DMS79 treated with DMSO at 0.1 percent for 48 hours (cell line): ENCODE results near the gene SMIM20.

ENCODE experiments used
- DNase-seq: peaks from one replicate; lab custom pipeline; 2025; lab: John Stamatoyannopoulos, UW

Gene SMIM20

DNA sequence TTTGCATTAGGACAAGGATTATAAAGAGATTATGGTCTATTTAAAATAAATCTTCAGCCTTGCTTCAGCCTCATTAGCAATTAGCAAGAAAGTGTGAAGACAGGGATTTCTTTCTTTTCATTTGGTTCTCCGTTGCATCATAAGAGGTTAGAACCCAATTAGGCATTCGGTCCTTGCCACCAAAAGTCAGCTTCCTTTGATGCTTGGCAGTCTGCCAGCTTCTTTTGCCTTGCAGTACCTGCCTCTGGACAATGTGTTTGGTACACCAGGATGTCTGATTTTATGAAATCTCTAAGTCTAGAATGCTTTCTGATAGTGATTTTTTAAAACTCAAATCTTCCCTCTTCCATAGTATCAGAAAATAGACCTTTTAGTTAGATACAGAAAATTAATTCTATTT lies 12.4 kb downstream of the SMIM20 start:
- peak; percentile 29 for DNase-seq

DNA sequence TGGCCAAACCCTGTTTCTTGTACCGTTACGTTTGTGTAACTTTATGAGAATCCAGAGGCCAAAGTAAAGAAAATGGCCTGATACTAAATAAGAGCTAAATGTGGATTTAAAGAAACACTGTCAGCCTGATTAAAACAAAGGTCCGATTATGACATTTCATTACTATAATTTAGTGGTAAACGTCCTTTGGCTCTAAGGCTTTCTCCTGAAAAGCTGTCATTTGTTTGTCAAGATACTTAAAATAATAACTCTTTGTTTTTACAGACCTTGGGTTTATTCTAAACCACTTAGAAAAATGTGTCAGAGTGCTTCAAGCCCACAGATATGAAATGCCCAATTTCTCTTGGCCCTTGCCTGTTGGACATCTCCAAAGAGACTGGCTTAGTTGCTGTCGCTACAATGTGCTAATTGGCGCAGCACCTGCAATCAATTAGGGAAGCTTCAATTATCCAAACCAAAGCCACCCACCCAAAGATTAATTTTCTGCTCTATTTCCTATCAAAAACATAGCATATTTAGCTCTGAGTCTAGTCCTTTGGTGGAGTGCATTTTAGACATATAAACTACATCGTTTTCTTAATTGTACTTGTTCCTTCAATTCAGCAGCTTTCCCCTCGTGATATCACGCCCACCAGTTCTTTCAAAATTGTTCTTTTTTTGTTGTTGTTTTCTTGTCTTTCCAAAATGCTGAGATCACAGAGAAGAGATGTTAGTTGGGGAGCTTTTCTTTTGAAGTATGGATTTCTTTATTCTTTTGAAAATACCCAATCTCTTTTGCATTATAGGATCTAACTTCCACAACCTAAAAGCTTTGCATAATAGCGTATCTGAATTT lies 13.6 kb downstream of the SMIM20 start:
- peak; percentile 51 for DNase-seq

- DNase-seq, result peak; percentile 86
These were observed 14.6 kb downstream of the SMIM20 start for GRCh38 chr4:25928379-25929297.

- DNase-seq, result peak; percentile 33
These were observed 15.3 kb downstream of the SMIM20 start for GRCh38 chr4:25929298-25929686.

- no peak for DNase-seq
These were observed 16.8 kb downstream of the SMIM20 start for GRCh38 chr4:25930731-25931354.

GRCh38 chr4:25936696-25937095 lies 22.7 kb downstream of the SMIM20 start:
- no peak for DNase-seq

DNA sequence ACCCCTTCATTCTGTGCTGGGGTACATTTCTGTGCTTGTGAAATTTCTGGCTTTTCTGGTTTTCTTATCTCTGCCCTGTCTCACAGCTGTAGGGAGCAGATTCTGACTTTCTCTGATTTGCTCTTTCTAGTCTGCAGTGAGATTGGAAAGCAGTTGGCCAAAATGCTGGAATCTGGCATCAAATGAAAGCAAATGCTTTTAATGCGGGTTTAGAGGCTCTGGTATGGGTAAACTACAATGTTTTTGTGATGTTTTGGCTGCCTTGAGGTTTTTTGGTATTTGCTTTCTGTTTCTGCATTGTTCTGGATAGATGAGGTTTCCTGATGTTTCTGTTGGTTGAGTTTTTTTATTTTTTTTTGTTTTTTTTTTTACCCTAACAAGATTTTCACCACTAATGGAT lies 23.8 kb downstream of the SMIM20 start:
- DNase-seq, result no peak

DNA sequence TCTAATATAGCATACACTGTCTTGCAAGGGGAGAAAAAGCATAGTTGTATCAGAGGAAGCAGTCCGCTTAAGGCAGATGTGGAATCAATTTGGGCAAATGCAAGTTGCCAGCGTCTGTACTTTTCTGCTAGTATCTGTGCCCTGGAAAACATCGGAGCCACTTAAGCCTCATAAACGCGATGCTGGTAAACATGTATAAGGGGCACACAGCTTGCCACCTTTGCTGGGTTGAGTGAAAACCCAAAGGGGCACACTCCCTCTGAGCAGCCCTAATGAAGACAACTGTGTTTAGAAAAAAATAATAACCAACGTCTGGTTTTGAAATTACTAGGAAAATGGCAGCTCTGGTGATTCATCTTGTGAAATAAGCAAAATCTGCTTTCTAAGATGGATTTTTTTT lies 24.3 kb downstream of the SMIM20 start:
- no peak for DNase-seq

DNA sequence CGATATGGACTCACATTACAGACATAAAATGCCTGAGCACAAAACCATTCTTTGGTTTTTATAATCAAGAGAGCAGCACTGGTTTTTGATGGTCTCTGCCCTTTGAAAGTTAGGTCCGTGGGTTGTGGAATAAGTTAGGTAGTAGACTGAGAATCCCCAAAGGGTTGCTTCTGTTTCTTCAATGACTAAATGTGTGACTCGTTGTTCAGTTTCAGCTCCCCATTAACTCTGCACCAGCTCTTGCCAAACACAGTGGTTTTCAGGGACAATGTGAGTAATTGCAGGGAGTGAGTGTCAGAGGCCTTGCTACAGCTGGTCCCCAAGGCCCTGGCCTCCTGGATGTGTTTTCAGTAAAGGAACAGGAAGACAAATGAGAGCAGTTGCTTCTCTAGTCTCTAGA lies 24.8 kb downstream of the SMIM20 start:
- DNase-seq, result no peak

DNA sequence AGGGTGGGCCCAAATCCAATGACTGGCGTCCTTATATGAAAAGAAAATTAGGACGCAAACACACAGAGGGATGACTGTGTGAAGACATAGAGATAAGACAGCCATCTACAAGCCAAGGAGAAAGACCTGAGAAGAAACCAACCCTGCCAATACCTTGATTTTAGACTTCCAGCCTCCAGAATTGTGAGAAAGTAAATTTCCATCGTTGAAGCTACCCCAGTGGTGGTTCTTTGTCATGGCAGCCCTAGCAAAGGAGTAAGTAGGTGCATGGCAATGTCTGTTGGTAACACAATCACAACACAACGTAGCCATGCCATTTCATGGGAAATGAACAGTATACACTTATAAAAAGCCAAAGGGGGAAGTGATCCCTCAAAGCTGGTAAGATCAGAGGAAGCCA lies 25.3 kb downstream of the SMIM20 start:
- no peak for DNase-seq

DNA sequence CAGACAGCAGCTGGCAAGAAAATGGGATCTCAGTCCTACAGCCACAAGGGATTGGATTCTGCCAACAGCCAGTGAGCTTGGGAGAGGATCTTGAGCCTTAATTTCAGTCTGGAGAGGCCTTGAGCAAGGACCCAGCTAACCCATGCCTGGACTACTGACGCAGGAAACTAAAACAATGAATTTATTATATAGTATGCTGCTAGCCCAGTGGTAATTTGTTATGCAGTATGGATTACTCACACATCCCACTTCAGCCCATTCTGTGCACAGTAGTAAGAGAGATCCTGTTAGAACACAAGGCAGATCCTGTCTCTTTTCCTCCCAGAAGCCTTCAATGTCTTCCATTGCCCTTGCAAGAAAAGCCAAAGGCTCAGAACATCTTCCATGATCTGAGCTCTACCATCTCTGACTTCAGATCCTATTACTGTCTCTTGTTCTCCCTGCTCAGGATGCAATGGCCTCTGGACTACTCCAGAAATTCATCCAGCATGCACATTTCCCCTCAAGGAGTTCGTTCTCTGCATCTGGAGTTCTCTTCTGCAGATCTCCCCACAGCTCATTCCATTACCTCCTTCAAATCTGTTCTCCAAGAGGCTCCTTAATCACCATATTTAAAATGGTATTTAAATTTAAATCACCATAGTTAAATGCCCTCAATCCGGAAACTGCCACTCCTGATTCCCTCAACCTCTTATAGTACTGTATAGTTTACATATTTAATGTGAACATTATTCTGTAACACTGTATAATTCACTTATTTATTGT lies 27.6 kb downstream of the SMIM20 start:
- no peak for DNase-seq

DNA sequence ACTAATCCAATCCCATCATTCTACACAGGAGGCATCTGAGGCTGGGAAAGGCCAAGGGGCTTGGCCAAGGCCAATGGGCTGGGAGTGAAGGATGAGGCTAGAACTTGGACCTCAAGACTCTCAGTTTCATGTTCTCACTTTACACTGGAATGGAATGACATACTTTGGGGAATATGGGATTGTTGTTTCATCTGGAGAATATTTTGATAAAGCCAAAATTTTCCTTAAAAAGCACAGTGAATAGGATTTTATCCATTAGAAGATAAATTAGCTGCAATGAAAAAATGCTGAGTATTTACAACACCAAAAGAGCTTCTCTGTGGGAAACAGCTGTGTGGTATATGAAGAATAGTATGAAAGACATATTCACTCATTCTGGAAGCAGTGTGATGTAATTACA lies 29.3 kb downstream of the SMIM20 start:
- DNase-seq, result no peak

DNA sequence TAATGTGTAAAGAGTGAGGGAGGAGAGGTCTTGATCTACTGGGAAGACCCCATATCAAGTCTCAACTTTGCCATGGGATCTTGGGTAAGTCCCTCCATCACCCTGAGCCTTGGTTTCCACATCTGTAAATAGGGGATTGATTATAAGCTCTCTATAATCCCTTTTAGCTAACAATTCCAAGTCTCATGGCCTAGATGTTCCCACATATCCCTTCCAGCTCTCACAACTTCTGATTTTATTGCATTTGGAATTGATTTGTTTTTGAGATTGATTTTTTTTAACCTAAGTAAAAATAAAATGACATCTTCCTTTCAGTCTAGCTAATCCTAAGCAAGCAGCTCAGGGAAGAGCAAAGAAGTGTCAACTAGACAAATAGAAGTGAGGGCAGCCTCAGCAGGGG lies 29.8 kb downstream of the SMIM20 start:
- DNase-seq, result no peak

DNA sequence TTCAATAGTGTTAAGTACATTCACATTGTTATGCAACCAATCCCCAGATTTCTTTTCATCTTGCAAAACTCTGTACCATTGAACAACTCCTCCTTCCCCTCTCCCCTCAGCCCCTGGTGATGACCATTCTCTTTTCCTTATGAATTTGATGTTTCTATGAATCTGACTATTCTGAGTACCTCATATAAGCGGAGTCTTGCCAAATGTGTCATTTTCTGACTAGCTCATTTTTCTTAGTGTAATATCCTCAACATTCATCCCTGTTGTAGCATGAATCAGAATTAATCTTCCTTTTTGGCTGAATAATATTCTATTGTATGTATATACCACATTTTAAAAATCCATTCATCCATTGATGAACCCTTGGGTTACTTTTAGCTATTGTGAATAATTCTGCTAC lies 34.0 kb downstream of the SMIM20 start:
- DNase-seq, result no peak

DNA sequence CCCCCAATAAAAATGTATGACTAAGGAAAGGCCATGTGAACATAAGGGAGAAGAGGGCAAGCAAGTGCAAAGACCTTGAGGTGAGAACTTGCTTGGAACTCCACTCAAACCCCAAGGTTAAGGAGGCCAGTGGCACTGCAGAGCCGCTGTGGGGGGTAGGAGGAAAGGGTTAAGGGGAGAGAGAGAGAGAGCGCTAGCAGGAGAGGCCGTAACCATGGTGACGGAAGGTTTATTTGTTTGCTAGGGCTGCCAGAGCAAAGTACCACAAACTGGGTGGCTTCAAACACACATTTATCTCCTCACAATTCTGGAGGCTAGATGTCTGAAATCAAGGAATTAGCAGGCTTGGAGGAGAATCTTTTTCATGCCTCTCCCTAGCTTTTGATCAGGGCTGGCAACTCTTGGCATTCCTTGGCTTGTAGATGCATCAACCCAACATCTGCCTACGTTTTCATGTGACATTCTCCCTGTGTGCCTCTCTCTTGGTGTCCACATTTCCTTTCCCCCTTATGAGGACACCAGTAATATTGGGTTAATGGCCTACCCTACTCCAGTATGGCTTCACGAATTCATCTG lies 35.2 kb downstream of the SMIM20 start:
- peak; percentile 16 for DNase-seq

DNA sequence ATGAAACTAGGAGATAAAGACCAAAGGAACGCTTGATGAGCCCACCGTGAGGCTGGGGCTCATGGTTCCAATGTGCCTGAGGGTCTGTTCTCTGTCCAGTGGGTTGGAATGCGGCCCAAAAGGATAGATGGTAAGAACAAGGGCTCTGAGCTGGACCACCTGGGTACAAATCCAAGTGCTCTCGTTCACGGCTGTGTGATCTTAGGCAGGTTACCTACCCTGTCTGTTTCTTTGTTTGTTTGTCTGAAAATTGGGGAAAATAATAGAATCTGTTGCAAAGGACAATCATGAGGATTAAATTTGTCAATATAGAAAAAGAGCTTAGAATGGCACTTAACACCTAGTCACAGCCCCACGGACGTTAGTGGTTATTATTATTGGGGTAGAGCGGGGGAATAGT lies 36.0 kb downstream of the SMIM20 start:
- no peak for DNase-seq

GRCh38 chr4:25950461-25951389 lies 36.7 kb downstream of the SMIM20 start:
- DNase-seq, result no peak

- DNase-seq, result no peak
These were observed 37.5 kb downstream of the SMIM20 start for GRCh38 chr4:25951390-25951952.

DNA sequence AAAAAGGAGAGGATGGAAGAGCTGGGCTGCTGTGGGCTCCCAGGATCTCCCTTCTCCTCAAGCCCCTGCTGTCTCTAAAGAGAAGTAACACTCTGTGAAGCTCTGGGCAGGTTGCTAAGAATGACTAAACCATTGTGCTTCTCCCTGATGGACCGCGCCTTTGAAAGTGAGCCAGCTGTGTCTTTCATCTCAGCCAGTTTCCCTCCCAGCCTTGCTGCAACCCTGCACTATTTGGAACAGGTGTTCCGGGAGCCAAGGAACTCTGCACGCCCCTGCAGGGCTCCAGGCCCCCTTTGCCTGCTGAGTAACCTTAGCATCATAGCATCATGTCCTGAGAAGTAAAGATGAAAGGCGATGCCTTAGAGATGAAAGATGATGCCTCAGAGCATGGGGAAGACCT lies 39.7 kb downstream of the SMIM20 start:
- no peak for DNase-seq

- no peak for DNase-seq
These were observed 40.4 kb downstream of the SMIM20 start for GRCh38 chr4:25954293-25954904.
